ENCODE results near the gene PSAP. TPM values are rescaled to one million over a fixed set of nuclear protein-coding genes. Genes with fewer than 3 reads are reported as not detected.
A peak's percentile ranks its signal among the peaks of the same experiment; 100 is the strongest.

The PSAP gene
- total and polyA plus RNA-seq, 2 donors from 2014 or later: 1,082 to 1,249 TPM

DNA sequence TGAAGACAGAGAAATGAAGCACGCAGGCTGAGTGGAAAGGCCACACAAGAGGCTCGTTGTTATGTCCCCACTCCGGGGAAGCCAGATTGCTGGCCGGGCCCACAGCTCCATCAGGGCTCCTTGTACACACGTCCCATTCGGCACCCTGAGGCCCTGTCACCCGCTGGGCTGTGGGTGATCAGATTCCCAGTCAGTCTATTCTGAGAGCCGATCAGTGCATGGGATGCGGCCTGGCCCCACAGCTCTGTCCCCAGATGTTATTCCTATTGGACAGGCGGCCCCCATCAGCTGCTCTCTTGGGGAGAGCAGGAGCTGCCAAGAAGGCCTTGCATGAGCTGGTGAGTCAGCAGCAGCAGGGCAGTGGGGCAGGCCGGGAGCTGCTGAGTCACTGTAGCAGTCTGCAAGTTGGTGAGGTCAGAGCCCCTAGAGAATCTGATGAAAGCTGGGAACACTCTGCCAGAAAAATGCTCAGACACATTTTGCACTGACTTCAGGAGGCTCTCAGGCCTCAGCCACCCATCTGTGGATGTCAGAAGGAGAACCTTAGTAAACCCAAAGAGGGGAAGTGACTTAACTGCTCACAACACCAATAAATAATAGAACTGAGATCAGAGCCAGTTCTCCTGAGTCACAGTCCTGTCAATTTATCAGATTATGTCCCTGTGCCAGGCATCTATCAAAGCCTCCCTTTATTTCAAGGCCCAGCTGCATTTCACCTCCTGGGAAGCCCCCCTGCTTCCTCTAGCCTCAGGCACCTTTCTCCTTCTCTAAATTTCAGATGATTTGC, 9.4 kb upstream of the PSAP start:
- FAIRE-seq (no peak), DNase-seq (peak; percentile 72 to 98 (median 80))
- intact Hi-C loops (cut with DNase I): no loop called here
- no peaks in the 10 kb centered on the region for H3K36me3 ChIP-seq (ENCODE audit: control insufficient read depth in 2 of 3, insufficient read depth in 3 of 3, low read length in 3 of 3)
- H3K9ac ChIP-seq (ENCODE audit: low read length in 3 of 3): peak overlapping the region in 2 of 3 donors; percentile 51 to 53
- peak overlapping the region; percentile 83 to 93 for H3K27ac ChIP-seq (ENCODE audit: low read depth in 2 of 2, low read length in 2 of 2)
- H3K27me3 ChIP-seq (ENCODE audit: control insufficient read depth, insufficient read depth, low read length): no peaks in the 10 kb centered on the region
- TF ChIP-seq, protein P1, sequence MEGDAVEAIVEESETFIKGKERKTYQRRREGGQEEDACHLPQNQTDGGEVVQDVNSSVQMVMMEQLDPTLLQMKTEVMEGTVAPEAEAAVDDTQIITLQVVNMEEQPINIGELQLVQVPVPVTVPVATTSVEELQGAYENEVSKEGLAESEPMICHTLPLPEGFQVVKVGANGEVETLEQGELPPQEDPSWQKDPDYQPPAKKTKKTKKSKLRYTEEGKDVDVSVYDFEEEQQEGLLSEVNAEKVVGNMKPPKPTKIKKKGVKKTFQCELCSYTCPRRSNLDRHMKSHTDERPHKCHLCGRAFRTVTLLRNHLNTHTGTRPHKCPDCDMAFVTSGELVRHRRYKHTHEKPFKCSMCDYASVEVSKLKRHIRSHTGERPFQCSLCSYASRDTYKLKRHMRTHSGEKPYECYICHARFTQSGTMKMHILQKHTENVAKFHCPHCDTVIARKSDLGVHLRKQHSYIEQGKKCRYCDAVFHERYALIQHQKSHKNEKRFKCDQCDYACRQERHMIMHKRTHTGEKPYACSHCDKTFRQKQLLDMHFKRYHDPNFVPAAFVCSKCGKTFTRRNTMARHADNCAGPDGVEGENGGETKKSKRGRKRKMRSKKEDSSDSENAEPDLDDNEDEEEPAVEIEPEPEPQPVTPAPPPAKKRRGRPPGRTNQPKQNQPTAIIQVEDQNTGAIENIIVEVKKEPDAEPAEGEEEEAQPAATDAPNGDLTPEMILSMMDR (IDR thresholded peaks at IDR 0.05; ENCODE audit: borderline replicate concordance, extremely low read depth, insufficient read depth): no peak
- H3K9me3 ChIP-seq (ENCODE audit: control insufficient read depth in 2 of 3, insufficient read depth in 1 of 3, low read length in 3 of 3): no peaks in the 10 kb centered on the region
- H3K4me3 ChIP-seq (ENCODE audit: low read length in 3 of 3): no peak overlapping the region
- peaks cover 0 to 10% (median 7%) of the 10 kb centered on the region in 3 donors for H3K4me1 ChIP-seq (ENCODE audit: control insufficient read depth in 2 of 3, insufficient read depth in 2 of 3, low read depth in 1 of 3, low read length in 3 of 3)

DNA sequence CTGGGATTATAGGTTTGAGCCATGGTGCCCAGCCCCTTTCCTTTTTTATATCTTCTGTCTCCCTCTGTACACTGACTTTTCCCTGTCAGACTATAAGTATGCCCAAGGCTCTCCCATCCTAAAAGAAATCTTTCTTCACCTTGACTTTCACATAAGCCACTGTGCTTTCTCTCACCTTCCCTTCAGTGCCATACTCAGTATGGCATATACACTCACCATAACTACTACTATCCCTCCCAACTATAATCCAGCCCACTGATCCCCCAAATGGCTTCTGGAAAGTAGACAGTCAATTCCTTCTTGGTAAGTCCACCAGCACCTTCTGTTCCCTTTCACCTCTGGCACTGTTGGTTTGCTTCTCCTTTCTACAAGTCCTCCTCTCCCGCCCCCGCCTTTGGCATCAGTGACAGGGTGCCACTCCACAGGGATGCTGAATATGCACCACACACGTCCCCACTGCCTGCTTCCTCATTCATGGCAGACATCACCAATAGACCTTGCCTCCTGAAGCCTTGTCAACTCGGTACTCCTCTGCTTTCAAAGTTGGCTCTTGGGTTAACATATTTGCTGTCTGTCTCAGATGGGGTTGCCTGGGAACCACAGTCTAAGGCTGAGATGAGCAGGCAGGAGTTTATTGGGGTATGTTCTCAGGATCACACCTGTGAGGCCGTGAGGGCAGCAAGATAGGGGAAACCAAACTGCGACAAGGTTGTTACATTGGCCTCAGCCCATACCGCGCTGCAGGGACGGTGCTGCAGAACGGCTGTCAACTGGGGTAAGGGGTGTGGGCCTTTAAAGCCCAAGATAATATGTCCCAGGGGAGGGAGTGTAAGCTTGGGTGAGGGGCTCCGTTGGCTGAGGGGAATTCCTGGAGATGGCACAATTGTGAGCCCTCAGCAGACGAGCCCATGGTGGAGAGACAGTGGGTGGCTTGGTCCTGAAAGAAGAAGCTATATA, 7.2 kb upstream of the PSAP start:
- intact Hi-C loops (cut with DNase I): no loop called here
- H3K4me1 ChIP-seq (ENCODE audit: control insufficient read depth in 2 of 3, insufficient read depth in 2 of 3, low read depth in 1 of 3, low read length in 3 of 3): peaks cover 0 to 10% (median 7%) of the 10 kb centered on the region in 3 donors
- H3K9me3 ChIP-seq (ENCODE audit: control insufficient read depth in 2 of 3, insufficient read depth in 1 of 3, low read length in 3 of 3): no peaks in the 10 kb centered on the region
- no peak overlapping the region for H3K27ac ChIP-seq (ENCODE audit: low read depth in 2 of 2, low read length in 2 of 2)
- no peak for DNase-seq
- H3K27me3 ChIP-seq (ENCODE audit: control insufficient read depth, insufficient read depth, low read length): no peaks in the 10 kb centered on the region
- no peak overlapping the region for H3K4me3 ChIP-seq (ENCODE audit: low read length in 3 of 3)
- no peak overlapping the region for H3K9ac ChIP-seq (ENCODE audit: low read length in 3 of 3)
- TF ChIP-seq, protein P1 (IDR thresholded peaks at IDR 0.05; ENCODE audit: borderline replicate concordance, extremely low read depth, insufficient read depth): no peak
- FAIRE-seq: no peak
- no peaks in the 10 kb centered on the region for H3K36me3 ChIP-seq (ENCODE audit: control insufficient read depth in 2 of 3, insufficient read depth in 3 of 3, low read length in 3 of 3)

DNA sequence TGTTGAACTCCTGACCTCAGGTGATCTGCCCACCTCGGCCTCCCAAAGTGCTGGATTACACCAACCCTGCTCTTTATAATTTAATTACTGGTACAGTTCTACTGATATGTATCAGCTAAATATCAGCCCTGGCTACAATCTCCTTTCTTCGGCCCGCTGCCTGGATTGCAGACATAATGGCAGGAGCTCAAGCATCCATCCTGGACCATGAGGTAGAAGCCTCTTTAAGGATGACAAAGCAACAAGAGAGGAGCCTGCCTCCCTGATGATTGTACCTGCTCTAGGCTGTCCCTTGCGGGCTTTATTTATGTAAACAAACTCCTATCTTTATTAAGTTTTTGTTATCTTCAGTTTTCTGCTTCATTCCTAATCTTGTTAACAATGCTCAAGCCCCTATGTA, 5.6 kb upstream of the PSAP start:
- Histone ChIP-seq H3K36me3 (ENCODE audit: control insufficient read depth in 2 of 3, insufficient read depth in 3 of 3, low read length in 3 of 3) (no peaks in the 10 kb centered on the region), H3K9ac (ENCODE audit: low read length in 3 of 3) (no peak overlapping the region), H3K4me1 (ENCODE audit: control insufficient read depth in 2 of 3, insufficient read depth in 2 of 3, low read depth in 1 of 3, low read length in 3 of 3) (peaks cover 0 to 11% (median 10%) of the 10 kb centered on the region in 3 donors), H3K27ac (ENCODE audit: low read depth in 2 of 2, low read length in 2 of 2) (no peak overlapping the region), H3K4me3 (ENCODE audit: low read length in 3 of 3) (no peak overlapping the region), H3K27me3 (ENCODE audit: control insufficient read depth, insufficient read depth, low read length) (no peaks in the 10 kb centered on the region), H3K9me3 (ENCODE audit: control insufficient read depth in 2 of 3, insufficient read depth in 1 of 3, low read length in 3 of 3) (no peaks in the 10 kb centered on the region)
- FAIRE-seq (no peak), DNase-seq (no peak)
- intact Hi-C loops (cut with DNase I): no loop called here
- TF ChIP-seq, protein P1 (IDR thresholded peaks at IDR 0.05; ENCODE audit: borderline replicate concordance, extremely low read depth, insufficient read depth): no peak

All from kidney (tissue), 14 donors.